ENCODE results near the gene SMPD4.
"Not testable (repeated sequence)": the region's sequence is repeated elsewhere in the genome, so short reads cannot be mapped to it uniquely, and the experiment has no call there.

- TF ChIP-seq POLR2A, CTCF (IDR thresholded peaks at IDR 0.05): not testable (repeated sequence)
Measured at GRCh38 chr2:130220505-130220904, 39.1 kb upstream of the SMPD4 start.

All from gastroesophageal sphincter (tissue), 3 donors.